Motor neuron (in vitro differentiated cells): ENCODE results near the gene GNG14. TPM values are rescaled to one million over a fixed set of nuclear protein-coding genes. Genes with fewer than 3 reads are reported as not detected.
"Not testable (repeated sequence)": the region's sequence is repeated elsewhere in the genome, so short reads cannot be mapped to it uniquely, and the experiment has no call there.

Experiments
- ATAC-seq, 8 experiments: fragments of 200-7000 bp; cut with Tn5 transposase; replicated peaks in 6 of 8; 2 replicates each; pipeline ENCODE4 v1.8.0; 2021; ENCODE audit warnings: mild to moderate bottlenecking in 8 of 8, moderate library complexity in 8 of 8
- H3K27ac ChIP-seq, 2 donors: fragments of 250-450 bp; sonication (Bioruptor Pico); 2 replicates each; pipeline ENCODE4 v1.9.0; 2021; ENCODE audit warnings: antibody characterized with exemption in 2 of 2, mild to moderate bottlenecking in 2 of 2, moderate library complexity in 1 of 2
- H3K4me1 ChIP-seq, 2 donors: fragments of 250-450 bp; sonication (Bioruptor Pico); replicated peaks in 1 of 2; 2 replicates each; pipeline ENCODE4 v1.6.1; 2021; ENCODE audit warnings: antibody characterized with exemption in 2 of 2, mild to moderate bottlenecking in 2 of 2, moderate library complexity in 1 of 2
- H3K4me3 ChIP-seq, 5 donors: fragments of 250-450 bp; sonication (Bioruptor Pico); 2 replicates each; pipeline ENCODE4 v1.9.0; 2021; ENCODE audit warnings: antibody characterized with exemption in 5 of 5, mild to moderate bottlenecking in 5 of 5, moderate library complexity in 4 of 5
- WGBS, 10 experiments: fragments of 450-650 bp; shearing (Covaris generic); methylation state at CpG; one replicate each; pipeline ENCODE4 v1.0.0; 2022; 5-methylcytosine and 5-hydroxymethylcytosine counted together
- in situ Hi-C, 9 experiments: fragments of 400-800 bp; cut with MboI; loops; one replicate each; pipeline ENCODE4 v1.15.0; 2021; ENCODE audit warnings: low sequenced_read_pairs in 9 of 9, low pct_unique_long_range_greater_than_20kb in 2 of 9; ENCODE audit not compliant: unreplicated experiment in 9 of 9
- total RNA-seq, 8 experiments: library from RNA; unstranded; fragments of 300-600 nt; gene quantifications; 2 replicates each; pipeline versions ENCODE4 v1.2.3 to v1.2.4, GENCODE V29; 2022

GNG14 gene
- total RNA-seq, 8 experiments from 2014 or later, result 3.7 to 5.7 TPM; not detected in 6

DNA sequence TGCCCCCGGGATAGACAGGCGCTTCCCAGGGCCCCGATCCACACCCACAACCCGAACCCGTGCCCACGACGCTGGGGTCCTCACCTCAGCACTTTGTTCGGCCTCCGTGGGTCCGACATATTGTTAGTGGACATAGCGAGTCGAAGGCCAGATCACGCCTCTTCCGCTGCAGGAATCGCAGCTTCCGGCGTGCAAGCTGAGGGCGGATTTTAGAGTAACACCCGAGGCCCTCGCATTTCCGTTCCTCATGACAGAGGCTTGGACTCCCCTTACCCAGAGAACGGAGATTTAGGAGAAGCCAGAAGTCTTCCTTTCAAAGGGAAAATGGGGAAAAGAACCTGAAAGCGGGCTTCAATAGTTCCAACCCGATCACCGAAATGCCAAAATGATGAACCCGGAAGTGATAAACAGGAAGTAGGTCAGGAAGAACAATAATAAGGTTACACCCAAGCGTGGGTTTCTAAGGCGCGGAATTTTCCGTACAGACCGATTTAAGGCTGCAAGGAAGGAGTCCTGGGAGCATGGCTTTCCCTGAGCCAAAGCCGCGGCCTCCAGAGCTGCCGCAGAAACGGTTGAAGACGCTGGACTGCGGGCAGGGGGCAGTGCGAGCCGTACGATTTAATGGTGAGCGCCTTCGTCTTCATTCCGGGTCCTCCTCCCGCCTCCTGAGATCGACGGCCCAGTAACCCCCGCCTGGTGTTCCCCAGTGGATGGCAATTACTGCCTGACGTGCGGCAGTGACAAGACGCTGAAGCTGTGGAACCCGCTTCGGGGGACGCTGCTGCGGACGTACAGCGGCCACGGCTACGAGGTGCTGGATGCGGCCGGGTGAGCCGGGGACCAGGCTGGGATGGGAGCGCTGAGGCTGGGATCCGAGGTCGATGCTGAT, 18.3 kb upstream of the GNG14 start:
- in situ Hi-C loops, result no loop called here
- 0 to 4% (median 0%) methylated on average over 4 to 19 of the region's 64 CpGs; no CpG with 5 or more reads in 1 of the 10 experiments for WGBS, 10 experiments
- Histone ChIP-seq H3K4me3 (peak overlapping the region; percentile 81 to 97 (median 95)), H3K4me1 (peaks cover 16 to 23% of the 10 kb centered on the region in 2 donors), H3K27ac (peak overlapping the region; percentile 97 to 99)
- ATAC-seq, result peak; percentile 31 to 67 (median 46)

DNA sequence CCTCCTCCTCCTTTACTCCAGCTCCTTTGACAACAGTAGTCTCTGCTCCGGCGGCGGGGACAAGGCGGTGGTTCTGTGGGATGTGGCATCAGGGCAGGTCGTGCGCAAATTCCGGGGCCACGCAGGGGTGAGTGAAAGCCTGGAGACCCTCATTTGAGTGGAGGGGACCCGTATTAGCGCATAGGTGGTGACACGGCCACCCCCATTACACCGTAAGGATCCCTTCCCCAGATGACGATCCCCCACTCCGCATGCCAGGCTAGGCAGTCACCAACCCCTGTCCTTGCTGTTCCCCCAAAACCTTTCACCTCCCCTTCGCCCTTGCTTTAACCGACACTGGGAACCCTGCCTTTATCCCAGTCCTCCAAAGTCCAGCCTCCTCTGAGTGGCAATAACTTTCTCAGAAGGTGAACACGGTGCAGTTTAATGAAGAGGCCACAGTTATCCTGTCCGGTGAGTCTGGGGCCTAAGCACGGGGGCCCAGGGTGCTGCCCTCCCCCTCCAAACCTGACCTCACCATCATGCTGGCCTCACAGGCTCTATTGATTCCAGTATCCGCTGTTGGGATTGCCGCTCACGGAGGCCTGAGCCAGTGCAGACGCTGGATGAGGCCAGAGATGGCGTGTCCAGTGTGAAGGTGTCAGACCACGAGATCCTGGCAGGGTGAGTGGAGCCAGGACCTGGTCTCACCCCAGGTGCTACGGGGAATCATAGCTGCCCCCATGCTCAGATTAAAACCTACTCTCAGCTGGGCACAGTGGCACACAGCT, 17.5 kb upstream of the GNG14 start:
- H3K4me1 ChIP-seq, result peaks cover 16 to 19% of the 10 kb centered on the region in 2 donors
- peak overlapping the region; percentile 97 to 99 for H3K27ac ChIP-seq
- in situ Hi-C loops, result no loop called here
- 19 to 100% (median 78%) methylated on average over 2 to 5 of the region's 26 CpGs; no CpG with 5 or more reads in 4 of the 10 experiments for WGBS, 10 experiments
- ATAC-seq, result no peak
- H3K4me3 ChIP-seq, result peak overlapping the region; percentile 81 to 97 (median 95)

DNA sequence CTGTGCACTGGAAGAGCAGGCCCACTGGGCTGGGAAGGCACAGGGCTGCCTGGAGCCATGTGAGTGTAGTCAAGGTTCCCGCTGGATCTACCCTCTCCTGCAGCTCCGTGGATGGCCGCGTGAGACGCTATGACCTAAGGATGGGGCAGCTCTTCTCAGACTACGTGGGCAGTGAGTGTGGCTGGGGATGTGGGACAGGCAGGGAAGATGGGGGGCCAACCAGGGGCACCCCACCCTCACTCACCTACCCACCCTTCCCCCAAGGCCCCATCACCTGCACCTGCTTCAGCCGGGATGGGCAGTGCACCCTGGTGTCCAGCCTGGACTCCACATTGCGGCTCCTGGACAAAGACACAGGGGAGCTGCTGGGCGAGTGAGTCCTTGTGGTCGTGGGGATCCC, 15.1 kb upstream of the GNG14 start:
- ATAC-seq, result no peak
- H3K4me3 ChIP-seq, result no peak overlapping the region
- in situ Hi-C loops, result no loop called here
- H3K4me1 ChIP-seq, result peaks cover 7 to 10% of the 10 kb centered on the region in 2 donors
- WGBS, 10 experiments, result 60 to 80% methylated on average over 1 of the region's 10 CpGs; no CpG with 5 or more reads in 8 of the 10 experiments
- H3K27ac ChIP-seq, result no peak overlapping the region

DNA sequence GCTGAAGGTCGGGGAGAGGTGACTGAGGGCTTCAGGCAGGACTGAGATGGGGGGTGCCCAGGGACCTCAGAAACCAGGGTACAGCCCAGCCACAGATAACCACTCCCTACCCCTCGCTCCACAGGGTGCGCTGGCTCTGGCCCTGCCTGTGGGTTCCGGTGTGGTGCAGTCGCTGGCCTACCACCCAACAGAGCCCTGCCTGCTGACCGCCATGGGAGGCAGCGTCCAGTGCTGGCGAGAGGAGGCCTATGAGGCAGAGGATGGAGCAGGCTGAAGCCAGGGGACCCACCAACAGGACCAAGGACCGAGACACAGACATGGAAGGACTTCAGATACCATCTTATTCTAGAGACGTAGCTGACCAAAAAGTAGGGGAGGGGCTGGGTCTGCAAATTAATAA, 12.4 kb upstream of the GNG14 start:
- Histone ChIP-seq H3K4me1 (peaks cover 3 to 4% of the 10 kb centered on the region in 2 donors), H3K4me3 (no peak overlapping the region), H3K27ac (no peak overlapping the region)
- WGBS, 10 experiments, result 93 to 100% (median 100%) methylated on average over 1 to 7 of the region's 10 CpGs; no CpG with 5 or more reads in 5 of the 10 experiments
- ATAC-seq, result peak in 2 of 8 experiments; percentile 6 to 12
- in situ Hi-C loops, result no loop called here

DNA sequence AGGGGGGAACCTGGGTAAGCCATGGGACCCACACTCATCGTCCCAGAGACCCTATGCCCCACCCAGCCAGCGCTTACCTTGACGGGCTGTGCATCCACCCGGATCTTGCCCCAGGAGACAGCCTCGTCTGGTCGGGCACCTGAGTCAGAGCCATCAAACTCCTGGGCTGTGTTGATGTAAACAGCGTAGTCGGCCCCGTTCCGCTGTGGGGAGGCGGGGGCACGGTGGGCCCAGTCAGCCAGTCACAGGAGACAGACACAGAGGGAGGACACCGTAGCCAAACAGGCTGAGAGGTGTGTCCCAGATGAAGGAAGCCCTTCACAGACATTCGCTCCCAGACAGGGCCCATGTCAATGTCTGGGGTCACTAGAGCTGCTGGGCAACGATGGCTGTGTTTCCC, 11.9 kb upstream of the GNG14 start:
- no peak overlapping the region for H3K27ac ChIP-seq
- peak in 4 of 8 experiments; percentile 6 to 15 (median 8) for ATAC-seq
- in situ Hi-C loops, result no loop called here
- peaks cover 3 to 5% of the 10 kb centered on the region in 2 donors for H3K4me1 ChIP-seq
- 80% methylated on average over 1 of the region's 15 CpGs; no CpG with 5 or more reads in 9 of the 10 experiments for WGBS, 10 experiments
- no peak overlapping the region for H3K4me3 ChIP-seq

DNA sequence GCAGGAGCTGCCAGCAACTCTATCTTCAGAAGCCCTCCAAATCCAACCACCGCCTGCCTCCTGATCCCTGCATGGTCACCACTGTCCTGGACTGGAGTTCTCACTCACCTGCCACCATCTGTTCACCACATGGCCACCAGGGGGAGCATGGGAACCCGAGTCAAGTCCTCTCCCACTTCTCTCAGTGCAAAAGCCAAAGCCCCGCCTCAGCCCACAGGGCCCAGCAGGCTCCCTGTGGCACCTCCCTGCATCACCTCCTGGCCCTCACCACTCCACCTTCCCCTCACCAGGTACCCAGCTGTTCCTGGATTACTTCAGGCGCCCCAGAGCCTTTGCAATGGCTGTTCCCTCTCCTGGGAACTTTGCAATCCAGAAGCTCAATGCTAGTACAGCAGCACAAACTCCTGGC, 11.4 kb upstream of the GNG14 start:
- H3K27ac ChIP-seq, result no peak overlapping the region
- in situ Hi-C loops, result no loop called here
- 0 to 43% (median 40%) methylated on average over 1 to 4 of the region's 4 CpGs; no CpG with 5 or more reads in 7 of the 10 experiments for WGBS, 10 experiments

DNA sequence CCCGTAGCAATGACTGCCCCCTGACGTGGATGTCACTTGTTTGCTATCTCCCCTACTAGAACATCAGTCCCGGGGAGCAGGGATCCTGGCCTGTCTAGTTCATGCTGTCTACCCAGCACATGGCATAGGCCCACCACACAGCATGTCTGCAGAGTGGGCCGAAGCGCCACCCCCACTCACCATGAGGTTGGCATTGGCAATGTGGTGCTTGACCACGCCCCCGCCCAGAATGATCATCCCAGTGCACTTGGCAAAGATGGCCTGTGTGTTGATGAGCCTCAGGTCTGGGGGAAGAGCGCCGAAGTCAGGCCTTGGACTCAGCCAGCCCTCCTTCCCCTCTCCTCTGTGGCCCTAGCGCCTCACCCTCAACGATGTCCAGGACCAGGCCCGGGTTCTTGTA, 10.9 kb upstream of the GNG14 start:
- peaks cover 3 to 5% of the 10 kb centered on the region in 2 donors for H3K4me1 ChIP-seq
- H3K4me3 ChIP-seq, result no peak overlapping the region
- no peak for ATAC-seq
- 81 to 100% (median 92%) methylated on average over 1 to 3 of the region's 12 CpGs; no CpG with 5 or more reads in 3 of the 10 experiments for WGBS, 10 experiments
- in situ Hi-C loops, result no loop called here
- H3K27ac ChIP-seq, result no peak overlapping the region

More for the DNA sequence above, 11.4 kb upstream of the GNG14 start:
- ATAC-seq, result peak; percentile 22 to 53 (median 38)
- Histone ChIP-seq H3K4me1 (peaks cover 3 to 5% of the 10 kb centered on the region in 2 donors), H3K4me3 (no peak overlapping the region)

DNA sequence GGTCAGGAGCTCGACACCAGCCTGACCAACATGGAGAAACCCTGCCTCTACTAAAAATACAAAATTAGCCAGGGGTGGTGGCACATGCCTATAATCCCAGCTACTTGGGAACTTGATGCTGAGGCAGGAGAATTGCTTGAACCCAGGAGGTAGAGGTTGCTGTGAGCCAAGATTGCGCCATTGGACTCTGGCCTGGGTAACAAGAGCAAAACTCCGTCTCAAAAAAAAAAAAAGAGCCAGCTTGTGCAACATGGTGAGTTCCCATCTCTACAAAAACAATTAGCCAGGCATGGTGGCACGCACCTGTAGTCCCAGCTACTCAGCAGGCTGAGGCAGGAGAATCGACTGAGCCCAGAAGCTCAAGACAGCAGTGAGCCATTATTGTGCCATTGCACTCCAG, 9.8 kb upstream of the GNG14 start:
- ATAC-seq, in situ Hi-C loops, H3K4me1 ChIP-seq, H3K27ac ChIP-seq, H3K4me3 ChIP-seq: not testable (repeated sequence)
- WGBS, 10 experiments, result 94 to 100% (median 100%) methylated on average over 1 to 4 of the region's 5 CpGs; no CpG with 5 or more reads in 7 of the 10 experiments

DNA sequence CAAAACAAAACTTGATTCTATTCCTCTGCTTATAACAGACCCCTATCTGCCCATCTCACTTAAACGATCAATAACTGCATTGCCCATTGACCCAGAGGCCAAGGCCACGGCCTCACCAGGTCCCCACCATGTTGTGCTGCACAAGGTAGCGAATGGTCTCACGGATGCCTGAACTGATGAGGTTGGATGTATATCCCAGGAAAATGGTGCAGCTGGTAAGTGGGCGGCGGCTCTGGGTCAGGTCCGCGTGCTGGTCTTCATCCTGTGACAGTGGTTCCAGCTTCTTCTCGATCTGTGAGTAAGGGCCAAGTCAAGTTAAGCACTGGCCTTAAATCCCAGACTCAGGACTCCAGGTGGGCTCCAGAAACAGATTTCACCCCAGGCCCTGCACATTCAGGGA, 7.8 kb upstream of the GNG14 start:
- in situ Hi-C loops, result no loop called here
- Histone ChIP-seq H3K27ac (no peak overlapping the region), H3K4me3 (no peak overlapping the region), H3K4me1 (peaks cover 3 to 5% of the 10 kb centered on the region in 2 donors)
- 100% methylated on average over 1 to 6 of the region's 9 CpGs; no CpG with 5 or more reads in 6 of the 10 experiments for WGBS, 10 experiments
- no peak for ATAC-seq

DNA sequence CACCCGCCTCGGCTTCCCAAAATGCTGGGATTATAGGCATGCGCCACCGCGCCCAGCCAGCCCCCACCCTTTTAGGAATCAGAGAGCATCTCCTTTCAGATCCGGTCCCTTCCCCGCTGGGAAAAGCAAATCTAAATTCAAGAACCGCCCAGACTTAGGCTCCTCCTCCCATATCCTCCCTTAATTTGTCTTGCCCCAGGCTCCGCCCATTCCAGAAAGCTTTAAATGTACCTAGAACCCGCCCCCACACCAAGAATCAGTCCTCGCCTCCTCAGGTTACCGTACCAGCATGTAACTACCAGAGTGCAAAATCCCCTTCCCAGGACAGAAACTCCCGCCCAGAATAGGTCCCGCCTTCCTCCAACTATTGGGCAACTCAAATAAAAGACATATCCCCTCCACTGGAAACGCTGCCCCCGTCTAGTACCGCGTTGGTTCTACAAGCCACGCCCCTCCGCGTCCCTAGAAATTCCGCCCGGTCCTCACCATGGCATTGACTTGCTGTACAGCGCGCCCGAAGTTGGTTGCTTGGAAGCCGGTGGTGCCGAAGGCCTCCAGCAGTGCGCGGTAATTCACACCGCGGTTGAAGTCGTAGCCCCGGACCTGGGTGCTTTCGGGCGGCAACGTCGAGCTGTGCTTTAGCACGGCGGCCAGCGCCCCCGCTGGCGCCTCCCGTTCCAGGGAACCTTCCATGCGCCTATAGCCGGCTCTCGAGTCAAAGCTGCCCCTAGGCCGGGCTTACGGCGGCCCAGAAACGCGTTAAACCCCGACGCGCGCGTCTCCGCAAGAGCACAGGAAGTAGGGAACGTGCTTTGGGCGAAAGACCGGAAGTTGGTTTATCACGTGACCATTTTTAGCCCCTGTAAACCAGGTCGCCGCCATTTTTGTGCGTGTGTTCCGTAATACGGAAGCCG, 6.5 kb upstream of the GNG14 start, which contains the start of gene DHPS:
Gene DHPS (minus strand): TSS at position 807 of the 914 bp plus-strand sequence. CDS start 114 bp downstream, at position 693.
- 0 to 4% (median 0%) methylated on average over 1 to 21 of the region's 68 CpGs; no CpG with 5 or more reads in 2 of the 10 experiments for WGBS, 10 experiments
- H3K4me3 ChIP-seq, result peak within 1 kb of the TSS; percentile 51 to 93 (median 83)
- in situ Hi-C loops, result no loop called here
- ATAC-seq, result peak; percentile 79 to 89 (median 86)
- H3K4me1 ChIP-seq, result peaks cover 3 to 5% of the 10 kb centered on the region in 2 donors
- peak within 1 kb of the TSS; percentile 93 to 97 for H3K27ac ChIP-seq

DNA sequence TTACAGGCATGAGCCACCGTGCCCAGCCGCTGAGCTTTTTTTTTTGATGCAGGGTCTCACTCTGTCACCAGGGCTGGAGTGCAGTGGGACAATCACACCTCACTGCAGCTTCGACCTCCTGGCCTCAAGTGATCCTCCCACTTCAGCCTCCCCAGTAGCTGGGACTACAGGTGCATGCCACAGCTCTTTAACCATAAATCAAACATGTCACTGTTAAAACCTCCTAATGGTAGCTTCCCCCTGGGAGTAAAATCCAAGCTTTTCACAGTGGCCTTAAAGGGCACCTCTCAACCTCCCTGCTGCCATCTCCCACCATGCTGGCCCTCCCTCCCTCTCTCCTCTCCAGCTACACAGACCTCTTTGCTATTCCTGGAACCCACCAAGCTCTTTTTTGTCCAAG, 2.0 kb upstream of the GNG14 start:
- no peak overlapping the region for H3K27ac ChIP-seq
- H3K4me1 ChIP-seq, result no peaks in the 10 kb centered on the region
- H3K4me3 ChIP-seq, result no peak overlapping the region
- ATAC-seq, result no peak
- WGBS, 10 experiments, result 100% methylated on average over 1 to 2 of the region's 3 CpGs; no CpG with 5 or more reads in 8 of the 10 experiments
- in situ Hi-C loops, result no loop called here

DNA sequence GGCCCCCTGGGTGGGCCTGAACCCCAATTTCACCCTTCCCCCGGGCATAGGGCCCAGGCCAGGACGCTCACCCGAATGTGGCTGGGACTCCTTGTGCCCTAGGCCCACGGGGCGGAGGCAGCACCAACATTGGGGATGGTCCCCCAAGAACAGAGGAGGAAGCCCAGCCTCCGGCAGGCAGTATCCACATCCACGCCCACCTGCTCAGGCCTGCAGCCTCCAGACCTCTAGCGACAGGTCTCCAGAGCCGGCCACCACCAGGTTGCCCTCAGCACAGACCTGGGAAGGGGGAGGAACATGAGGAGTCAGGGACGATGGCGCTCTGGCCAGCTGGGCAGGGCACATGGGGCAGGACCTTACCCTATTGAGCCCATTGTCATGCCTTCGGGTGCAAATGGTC, 1.2 kb downstream of the GNG14 start:
- 80 to 100% (median 100%) methylated on average over 1 to 8 of the region's 12 CpGs; no CpG with 5 or more reads in 5 of the 10 experiments for WGBS, 10 experiments
- H3K27ac ChIP-seq, result no peak overlapping the region
- peak in 4 of 8 experiments; percentile 3 to 20 (median 14) for ATAC-seq
- in situ Hi-C loops, result no loop called here
- H3K4me3 ChIP-seq, result no peak overlapping the region
- no peaks in the 10 kb centered on the region for H3K4me1 ChIP-seq
